Mammary epithelial cell (primary cell): ENCODE measurements around the gene CMSS1.

Experiments
- EZH2 ChIP-seq: IDR thresholded peaks from 2 replicates; pipeline ENCODE4 v1.6.1; 2012; ENCODE audit warnings: low read length, inconsistent platforms, borderline replicate concordance
- TF ChIP-seq, protein P1 (sequence below), 2 donors: IDR thresholded peaks in 1 of 2; conservative IDR thresholded peaks in 1 of 2; 2 replicates each; pipeline ENCODE4 v1.5.1; 2011 to 2012; ENCODE audit warnings: inconsistent platforms in 2 of 2, low read length in 2 of 2, mild to moderate bottlenecking in 2 of 2, control low read depth in 1 of 2, low read depth in 1 of 2; ENCODE audit not compliant: insufficient read depth in 1 of 2; ENCODE audit errors: extremely low read depth in 1 of 2

DNA sequence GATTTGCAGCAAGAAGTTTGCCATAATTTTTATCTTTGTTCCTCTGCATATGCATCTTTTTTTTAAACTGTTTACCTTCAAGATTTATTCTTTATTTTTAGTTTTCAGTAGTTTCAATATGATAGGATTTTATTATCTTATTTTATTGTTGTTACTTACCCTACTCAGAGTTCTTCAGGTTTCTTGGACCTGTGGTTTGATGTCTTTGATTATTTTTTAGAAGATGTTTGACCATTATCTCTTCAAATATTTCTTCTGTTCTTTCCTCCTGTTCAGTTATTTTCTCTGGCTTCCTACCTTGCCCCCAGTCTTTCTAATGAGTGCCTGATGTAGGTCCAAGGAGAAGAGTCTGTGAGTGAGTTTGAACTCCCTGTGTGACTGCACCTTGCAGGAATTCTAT, 158.9 kb downstream of the CMSS1 start:
- TF ChIP-seq, protein P1, sequence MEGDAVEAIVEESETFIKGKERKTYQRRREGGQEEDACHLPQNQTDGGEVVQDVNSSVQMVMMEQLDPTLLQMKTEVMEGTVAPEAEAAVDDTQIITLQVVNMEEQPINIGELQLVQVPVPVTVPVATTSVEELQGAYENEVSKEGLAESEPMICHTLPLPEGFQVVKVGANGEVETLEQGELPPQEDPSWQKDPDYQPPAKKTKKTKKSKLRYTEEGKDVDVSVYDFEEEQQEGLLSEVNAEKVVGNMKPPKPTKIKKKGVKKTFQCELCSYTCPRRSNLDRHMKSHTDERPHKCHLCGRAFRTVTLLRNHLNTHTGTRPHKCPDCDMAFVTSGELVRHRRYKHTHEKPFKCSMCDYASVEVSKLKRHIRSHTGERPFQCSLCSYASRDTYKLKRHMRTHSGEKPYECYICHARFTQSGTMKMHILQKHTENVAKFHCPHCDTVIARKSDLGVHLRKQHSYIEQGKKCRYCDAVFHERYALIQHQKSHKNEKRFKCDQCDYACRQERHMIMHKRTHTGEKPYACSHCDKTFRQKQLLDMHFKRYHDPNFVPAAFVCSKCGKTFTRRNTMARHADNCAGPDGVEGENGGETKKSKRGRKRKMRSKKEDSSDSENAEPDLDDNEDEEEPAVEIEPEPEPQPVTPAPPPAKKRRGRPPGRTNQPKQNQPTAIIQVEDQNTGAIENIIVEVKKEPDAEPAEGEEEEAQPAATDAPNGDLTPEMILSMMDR (conservative IDR thresholded peaks at IDR 0.05 in 1 of 2, IDR thresholded peaks at IDR 0.05 in 1 of 2; ENCODE audit: extremely low read depth in 1 of 2, insufficient read depth in 1 of 2, low read depth in 1 of 2, low read length in 2 of 2): no peak
- TF ChIP-seq EZH2: no peak
